NCI-H2081 treated with DMSO at 0.1 percent for 48 hours (cell line): ENCODE data around the gene BCL2L13.

ENCODE experiments used
- DNase-seq: peaks from one replicate; lab custom pipeline; 2025; lab: John Stamatoyannopoulos, UW

The BCL2L13 gene, protein sequence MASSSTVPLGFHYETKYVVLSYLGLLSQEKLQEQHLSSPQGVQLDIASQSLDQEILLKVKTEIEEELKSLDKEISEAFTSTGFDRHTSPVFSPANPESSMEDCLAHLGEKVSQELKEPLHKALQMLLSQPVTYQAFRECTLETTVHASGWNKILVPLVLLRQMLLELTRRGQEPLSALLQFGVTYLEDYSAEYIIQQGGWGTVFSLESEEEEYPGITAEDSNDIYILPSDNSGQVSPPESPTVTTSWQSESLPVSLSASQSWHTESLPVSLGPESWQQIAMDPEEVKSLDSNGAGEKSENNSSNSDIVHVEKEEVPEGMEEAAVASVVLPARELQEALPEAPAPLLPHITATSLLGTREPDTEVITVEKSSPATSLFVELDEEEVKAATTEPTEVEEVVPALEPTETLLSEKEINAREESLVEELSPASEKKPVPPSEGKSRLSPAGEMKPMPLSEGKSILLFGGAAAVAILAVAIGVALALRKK

DNA sequence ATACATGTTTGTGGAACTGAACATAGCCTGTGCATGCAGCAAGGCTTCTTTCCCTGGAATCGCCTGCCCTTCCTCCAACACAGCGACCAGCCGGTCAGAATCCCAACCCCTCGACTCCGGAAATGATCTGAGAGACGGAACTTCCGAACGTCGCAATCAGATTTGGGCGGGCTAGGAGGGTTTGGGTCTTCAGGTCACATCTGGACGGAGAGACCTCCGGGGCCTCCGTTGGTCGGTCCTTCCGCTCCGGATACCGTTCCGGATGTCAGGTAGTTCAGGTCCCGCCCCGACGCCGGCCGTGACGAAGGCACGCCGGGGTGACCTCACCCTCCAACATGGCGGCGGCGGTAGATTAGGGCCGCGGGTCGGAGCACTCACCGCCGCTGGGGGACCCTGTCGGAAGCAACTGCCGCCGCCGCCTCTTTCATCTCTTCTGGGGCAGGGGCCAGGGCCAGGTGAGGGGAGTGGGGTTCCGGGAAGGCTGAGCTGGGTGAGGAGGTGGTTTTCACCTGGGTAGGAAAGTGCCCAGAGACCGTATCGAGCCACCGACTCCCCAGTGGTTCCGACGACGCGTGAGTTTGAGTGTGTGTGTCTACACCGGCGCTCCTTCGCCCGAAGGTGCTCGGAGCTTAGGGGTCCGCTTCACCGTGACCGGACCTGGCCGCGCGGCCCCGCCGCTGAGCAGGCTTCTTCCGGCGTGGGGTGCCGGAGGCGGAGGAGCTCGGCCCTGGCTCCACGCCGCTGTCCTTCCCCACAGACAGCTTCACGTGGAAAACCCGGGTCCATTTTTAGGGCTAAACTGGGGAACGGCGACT lies at the start of gene BCL2L13:
BCL2L13 (plus strand) TSS at position 326 of the 815 bp plus-strand sequence. CDS start 16,955 bp downstream, outside the sequence.
- peak; percentile 34 for DNase-seq

DNA sequence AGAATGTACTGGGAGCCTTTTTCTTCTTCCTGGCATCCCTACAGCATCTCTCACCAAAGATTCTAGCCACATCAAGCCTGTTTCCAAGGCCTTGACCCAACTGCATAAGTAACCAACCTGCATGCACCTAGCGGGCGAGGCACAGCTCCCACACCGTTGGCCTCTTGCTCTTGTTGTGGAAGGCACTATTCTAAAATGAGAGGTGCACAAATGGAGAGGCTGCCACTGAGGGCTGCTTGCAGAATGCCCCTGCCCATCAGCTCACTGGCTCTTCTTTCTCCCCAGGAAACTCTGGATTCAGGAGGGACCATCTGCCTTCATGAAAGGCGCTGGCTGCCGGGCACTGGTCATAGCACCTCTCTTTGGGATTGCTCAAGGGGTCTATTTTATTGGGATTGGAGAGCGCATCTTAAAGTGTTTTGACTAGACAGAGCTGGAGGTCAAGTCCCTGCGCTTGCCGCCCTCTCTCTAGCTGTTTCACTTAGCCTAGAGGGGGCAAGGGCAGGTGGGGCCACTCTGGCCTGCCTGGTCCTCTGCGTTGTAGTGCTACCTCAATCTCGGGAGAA lies 48.7 kb upstream of the BCL2L13 start:
- DNase-seq, result no peak

DNA sequence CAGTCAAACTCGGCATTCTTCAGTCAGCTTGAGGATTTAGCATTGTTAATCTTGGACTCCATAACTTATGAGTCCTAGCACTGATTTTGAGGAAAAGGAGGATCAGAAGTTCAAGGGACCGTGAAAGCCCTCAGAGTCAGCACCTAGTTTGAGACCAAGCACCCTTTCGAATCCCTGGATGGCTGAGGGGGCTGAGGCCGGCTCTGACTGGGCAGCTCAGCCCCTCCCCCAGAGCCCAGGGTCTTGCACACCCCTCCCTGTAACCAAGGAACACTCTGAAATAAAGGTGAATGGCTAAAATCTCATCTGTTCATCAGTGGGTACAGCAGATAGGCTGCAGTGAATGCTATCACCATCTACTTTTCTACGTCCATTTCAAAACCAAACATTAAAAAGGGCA lies 48.0 kb upstream of the BCL2L13 start:
- no peak for DNase-seq

DNA sequence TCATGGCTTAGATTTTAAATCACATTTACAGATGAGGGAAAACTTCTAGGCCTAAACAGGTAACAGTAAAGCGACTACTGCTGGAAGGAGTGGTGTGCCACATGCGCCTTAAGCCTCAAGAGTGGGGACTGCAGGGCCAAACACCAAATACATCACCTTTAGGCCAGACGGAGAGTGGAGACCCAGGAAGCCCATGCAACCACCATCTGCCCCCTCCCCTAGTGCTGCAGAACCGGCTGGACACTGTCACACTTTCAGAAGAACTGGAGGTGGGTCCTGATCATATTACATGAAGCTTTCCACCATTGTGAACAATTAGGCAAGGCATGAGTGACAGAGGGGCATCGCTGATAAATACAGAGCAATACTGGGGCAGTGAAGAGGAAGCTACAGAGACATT lies 46.4 kb upstream of the BCL2L13 start:
- DNase-seq, result no peak

DNA sequence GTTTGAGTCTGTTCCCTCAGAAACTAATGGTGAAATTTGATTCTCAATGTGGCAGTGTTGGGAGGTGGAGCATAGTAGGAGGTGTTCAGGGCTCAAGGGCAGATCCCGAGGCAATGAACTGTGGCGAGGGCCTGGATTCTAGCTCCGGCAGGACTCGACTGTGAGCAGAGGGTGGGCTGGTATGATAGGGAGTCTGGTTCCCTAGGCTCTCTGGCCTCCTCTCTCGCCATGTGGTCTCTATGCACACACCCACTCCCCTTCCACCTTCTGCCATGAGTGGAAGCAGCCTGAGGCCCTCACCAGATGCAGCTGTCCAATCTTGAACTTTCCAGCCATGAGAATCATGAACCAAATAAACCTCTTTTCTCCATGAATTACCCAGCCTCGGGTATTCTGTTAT lies 42.3 kb upstream of the BCL2L13 start:
- no peak for DNase-seq

DNA sequence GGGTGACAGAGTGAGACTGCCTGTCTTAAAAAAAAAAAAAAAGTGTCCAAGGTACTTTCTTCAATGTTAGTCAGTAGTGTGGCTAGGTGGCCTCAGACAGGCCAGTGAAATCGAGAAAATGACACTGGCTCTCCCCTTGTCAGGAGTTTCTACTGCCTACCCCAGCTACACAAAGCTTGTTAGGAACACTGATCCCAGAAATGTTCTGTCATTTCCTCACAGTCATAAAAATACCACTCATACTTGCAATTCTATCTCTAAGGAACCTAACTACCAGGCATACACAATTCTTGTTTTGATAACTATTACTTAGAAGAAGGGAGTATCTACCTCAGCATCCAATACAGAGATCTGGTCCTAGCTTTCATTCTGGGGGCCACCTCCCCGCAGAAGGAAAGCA lies 41.3 kb upstream of the BCL2L13 start:
- no peak for DNase-seq

DNA sequence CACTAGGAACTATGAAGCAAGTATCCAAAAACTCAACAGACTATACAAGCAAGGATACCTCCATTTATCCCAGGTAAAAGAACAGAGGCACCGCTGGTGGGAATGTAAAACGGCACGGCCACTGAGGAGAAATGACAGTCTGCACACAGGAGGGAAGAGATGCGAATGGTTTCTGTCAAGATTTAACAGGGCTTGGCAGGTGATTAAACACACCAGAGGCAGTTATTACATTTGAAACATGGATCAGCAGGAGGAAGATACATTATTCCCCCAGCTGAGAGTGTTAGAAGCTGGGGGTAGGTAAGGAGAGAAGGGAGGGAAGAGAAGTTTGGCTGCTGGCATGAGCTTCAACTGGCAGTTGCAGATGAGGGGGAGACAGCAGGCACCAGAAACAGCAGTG lies 40.2 kb upstream of the BCL2L13 start:
- no peak for DNase-seq

DNA sequence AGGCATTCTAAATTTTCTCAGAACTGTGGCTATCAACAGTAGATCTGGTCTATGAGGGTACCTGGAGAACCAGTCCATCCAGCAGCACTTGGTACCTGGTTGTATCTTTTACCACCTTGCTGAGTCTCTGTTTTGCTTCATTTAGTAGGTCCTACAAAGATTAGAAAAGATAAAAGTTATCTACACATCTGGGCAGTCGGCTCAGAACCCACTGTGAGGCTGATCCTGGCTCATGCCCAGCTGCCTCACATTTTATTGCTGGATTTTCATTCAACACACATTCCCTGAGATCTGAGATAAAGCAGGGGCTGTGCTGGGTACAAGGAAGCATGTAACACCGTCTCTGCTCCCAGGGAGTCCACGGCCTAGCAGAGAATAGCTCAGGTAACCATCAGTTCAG lies 37.5 kb upstream of the BCL2L13 start:
- no peak for DNase-seq

DNA sequence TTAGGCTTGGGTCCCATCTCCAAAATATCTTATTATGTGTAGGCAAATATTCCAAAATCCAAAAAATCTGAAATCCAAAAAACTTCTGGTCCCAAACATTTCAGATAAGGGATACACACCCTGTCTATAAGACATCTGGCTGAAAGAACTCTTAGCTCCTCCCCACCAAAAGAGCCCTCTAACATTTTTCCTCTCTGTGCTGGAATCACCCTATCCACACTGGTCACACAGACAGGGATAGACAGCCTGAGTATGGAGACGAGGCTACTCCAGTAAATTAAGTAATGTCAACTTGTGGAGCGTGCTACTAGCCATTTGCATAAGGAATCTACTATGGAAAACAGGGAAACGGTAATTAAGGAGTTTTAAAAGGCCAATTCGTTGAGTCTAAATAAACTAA lies 34.9 kb upstream of the BCL2L13 start:
- DNase-seq, result no peak

DNA sequence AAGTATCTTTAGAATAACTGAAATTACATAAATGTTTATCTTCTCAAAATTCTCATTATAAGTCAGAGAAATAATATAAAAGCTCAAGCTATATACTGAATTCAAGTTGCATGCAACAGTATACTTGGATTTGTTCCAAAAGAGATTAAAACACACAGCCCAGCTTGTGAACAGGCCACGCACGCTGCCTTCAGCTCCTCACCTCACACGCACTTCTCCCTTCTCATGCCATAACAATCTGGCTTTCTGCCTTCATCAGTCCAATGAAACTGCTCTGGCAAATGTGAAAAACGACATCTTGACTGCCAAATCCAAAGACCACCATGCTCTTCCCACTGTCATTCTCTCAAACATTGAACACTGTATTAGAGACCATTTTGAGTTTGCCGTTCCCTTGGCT lies 32.1 kb upstream of the BCL2L13 start:
- no peak for DNase-seq

DNA sequence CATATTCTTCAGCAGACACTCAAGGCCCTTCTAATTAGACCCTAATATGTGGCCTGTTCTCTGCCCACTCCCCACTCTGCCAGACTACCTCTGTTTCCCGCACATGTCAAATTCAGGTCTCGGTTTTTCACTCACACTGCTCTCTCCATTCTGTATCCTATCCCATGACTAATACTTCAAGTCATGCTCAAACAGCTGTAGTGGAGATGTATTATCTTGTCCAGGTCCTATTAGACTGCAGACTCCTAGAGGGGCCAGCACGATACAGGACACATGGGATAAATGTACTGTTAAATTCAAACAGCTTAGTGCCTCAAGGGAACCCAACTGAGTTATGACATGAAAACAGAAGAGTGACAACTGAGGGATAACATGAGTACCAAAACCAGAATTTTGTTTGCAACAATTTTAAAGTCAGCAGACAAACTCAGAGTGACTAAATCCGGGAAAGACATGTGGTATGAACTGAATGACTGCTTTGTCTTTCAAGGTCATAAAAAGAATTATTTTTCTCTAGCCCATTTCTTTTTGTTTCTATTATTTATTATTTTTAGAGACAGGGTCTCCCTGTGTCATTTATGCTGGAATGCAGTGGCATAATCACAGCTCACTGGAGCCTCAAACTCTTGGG lies 30.6 kb upstream of the BCL2L13 start:
- no peak for DNase-seq

DNA sequence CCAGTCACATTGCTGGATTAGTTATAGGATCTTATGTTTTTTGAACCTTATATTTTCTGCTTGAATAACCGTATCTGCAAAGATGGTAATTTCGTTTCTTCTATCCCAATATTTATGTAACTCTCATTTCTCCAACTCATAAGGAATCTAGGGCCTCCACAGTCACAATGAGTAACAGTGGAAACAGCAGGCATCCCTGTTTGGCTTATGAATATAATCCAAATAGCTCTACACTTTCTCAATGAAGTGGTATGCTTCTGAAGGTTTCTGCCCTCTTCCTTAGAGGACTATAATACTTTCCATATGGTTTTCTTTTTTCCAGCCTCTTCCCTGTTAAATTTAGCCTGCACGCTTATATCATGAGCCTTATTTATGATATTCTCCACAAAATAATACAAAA lies 26.5 kb upstream of the BCL2L13 start:
- DNase-seq, result no peak

DNA sequence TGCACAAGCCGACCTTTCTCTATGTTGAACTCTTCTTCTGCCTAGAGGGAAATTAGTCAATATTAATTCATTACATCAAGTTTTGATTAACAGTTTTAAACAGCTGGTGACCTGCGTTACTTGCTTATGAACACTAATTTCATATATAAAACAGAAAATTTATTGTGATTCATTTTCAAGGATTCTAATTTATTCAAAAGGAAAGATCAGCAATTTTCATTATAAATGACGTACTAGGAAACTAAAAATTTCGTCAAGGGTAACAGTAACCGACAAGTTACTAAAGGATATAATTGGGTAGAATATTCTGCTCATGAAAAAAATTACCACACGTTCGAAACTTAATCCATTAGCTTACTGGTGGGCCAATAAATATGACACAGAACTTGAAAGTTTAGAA lies 25.3 kb upstream of the BCL2L13 start:
- DNase-seq, result no peak

DNA sequence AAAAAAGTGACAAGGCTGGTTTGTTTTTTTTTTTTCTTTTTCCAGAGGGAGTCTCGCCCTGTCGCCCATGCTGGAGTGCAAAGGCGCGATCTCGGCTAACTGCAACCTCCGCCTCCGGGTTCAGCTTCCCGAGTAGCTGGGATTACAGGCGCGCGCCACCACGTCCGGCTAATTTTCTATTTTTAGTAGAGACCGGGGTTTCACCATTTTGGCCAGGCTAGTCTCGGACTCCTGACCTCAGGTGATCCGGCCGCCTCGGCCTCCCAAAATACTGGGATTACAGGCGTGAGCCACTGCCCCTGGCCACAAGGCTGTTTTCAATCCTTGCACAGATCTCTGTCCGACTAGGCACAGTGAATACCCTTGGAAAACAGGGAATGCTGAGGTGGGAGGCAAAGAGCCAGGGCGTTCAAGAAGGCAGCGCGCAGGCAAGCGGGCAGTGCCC lies 10.6 kb upstream of the BCL2L13 start:
- no peak for DNase-seq

DNA sequence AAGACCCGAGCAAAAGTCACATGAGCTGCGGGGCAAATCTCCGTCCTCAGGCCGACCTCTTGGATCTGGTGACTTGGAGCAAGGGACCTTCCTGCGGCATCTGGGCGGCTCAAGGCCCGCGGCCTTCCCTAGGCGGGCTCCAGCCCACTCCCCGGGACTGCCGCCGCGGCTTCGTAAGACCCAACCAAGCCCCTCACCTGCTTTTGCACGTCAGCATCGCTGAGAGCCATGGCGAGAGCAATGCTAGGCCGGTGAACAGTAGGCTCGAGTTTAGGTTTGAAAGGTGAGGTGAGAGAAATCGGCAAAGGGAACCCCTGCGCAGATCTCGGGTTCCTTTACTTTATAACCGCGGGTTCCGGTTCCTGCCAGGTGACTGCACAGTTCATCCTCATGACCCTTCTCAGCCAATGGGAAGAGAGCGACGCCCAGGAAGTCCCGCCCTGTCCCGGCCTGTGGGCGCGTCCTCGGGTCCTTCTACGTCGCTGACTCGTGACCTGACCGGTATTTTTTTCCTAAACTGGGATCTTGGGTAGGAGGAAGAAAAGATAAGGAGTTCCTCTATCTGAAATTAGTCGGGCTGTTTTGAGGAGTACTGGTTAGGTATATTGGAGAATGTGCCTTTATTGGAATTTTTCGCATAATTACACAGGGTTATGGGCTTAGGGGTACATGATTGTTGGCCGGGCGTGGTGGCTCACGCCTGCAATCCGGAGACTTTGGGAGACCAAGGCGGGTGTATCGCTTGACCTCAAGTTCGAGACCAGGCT lies 10.0 kb upstream of the BCL2L13 start, which contains the start of gene ATP6V1E1:
ATP6V1E1 (minus strand) TSS at position 344 of the 767 bp plus-strand sequence; CDS start at position 230, 114 bp downstream.
- peak; percentile 79 for DNase-seq

DNA sequence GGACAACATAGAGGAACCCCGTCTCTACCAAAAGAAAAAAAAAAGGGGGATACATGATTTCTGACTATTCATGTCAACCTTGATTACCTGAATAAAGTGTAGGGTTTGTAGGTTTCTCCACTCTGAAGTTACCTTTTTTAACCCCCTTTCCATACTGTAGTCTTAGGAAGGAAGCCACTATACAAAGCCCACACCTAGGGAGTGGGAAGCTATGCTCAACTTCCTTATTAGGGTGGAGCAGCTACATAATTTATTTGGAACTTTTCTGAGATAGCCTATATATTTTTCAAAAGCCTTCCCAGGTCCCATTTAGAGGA lies 9.4 kb upstream of the BCL2L13 start:
- no peak for DNase-seq

DNA sequence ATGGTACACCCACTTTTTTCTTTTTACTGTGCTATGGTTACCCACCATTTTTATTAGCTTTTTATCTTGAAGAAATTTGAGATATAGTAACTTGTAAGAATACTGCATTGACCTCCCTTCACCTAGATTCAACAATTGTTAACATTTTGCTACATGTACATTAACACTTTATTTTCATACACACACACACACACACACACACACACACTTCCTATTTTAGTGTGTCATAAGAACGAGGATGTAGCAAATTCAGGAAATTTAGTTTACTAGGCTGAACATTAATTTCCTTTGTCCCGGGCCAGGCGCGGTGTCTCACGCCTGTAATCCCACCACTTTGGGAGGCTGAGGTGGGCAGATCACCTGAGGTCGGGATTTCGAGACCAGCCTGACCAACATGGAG lies 8.9 kb upstream of the BCL2L13 start:
- no peak for DNase-seq

DNA sequence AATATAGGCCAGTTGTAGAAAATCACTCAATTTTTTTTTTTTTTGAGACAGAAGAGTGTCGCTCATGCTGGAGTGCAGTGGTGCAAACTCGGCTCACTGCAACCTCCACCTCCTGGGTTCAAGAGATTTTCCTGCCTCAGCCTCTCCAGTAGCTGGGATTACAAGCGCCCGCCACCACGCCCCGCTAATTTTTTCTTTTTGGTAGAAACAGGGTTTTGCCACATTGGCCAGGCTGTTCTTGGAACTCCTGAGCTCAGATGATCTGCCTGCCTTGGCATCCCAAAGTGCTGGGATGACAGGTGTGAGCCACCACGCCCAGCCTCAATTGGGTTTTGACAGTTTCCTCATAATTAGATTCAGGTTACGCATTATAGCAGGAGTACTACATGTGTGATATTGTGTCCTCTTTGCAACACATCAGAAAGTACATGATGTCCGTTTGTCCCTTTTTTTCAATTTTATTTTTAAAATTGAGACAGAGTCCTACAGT lies 7.4 kb upstream of the BCL2L13 start:
- DNase-seq, result no peak

DNA sequence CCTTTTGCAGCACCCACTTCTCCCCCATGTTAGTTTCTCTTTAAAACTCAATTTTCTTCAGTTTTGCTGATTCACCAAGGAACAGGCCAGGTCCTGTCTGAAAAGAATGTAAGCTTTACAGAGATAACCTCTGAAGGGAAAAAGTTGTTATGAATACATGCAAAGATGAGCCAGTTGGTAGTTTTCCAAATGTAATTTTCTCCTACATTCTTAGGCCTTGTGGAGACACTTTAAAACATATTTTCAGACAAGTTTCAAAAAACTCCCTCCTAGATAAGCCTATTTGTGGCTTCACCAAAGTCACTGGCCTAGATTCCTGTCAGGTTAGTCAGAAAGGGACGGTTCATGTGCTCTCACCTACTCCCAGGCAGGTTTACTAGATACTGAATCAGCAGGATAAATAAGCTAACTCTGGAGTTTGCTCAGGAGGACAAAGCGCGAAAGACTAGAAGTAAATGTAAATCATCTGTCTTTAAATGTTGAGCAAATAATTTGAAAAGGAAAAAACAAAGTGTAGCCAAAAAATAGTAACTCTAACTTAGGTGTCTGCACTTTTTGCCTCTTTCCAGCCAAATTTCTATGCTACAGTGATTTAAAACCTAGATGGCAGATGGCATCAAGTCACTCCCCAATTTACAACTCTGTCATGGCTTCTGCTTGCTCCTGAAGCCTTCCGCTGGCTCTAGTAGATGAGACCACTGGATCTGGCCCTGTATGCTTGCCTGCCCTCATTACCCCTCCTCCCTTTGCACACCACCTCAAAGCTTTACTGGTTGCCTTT lies 5.2 kb upstream of the BCL2L13 start:
- no peak for DNase-seq

DNA sequence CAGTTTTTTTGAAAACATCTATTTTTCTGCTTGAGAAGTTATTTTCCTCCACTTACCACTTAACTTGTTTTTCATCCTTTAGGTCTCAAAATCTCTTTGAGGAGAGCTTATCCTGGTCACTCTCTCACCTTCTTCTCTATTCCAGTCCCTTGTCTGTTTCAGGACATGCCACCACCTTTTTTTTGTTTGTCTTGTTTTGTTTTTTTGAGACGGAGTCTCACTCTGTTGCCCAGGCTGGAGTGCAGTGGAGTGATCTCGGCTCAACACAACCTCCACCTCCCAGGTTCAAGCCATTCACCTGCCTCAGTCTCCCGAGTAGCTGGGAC lies 4.6 kb upstream of the BCL2L13 start:
- DNase-seq, result no peak

DNA sequence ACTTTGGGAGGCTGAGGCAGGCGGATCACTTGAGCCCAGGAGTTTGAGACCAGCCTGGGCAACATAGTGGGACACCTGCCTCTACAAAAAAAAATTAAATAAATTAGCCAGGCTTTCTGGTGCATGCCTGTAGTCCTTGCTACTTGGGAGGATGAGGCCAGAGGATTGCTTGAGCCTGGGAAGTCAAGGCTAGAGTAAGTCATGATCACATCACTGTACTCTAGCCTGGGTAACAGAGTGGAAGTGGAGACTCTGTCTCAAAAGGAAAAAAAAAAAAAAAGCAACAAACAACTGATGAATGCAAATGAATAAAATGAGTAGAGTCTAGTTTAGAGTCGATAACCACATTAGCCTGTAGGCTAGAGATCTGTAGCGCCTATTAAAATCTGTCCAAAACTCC lies 3.9 kb upstream of the BCL2L13 start:
- no peak for DNase-seq
